Natural killer cell (primary cell): ENCODE data around the gene TMF1. TPM values are rescaled to one million over a fixed set of nuclear protein-coding genes. Genes with fewer than 3 reads are reported as not detected.

ENCODE experiments used
- ATAC-seq, 3 donors: fragments of 150-1000 bp in 2 of 3; fragments of 200-7000 bp in 1 of 3; cut with Tn5 transposase; 1 replicate in 1 of 3; 2 replicates in 2 of 3; pipeline ENCODE4 v1.10.0; 2021; ENCODE audit warnings: mild to moderate bottlenecking in 2 of 3, moderate library complexity in 2 of 3
- DNase-seq, 2 donors: peaks; one replicate each; pipeline versions ENCODE4 v3.0.0 to v3.0.0-alpha.2; 2013 to 2021; ENCODE audit warnings: mixed read lengths in 1 of 2
- H3K27ac ChIP-seq: one replicate; pipeline ENCODE4 v1.5.1; 2013; ENCODE audit warnings: mild to moderate bottlenecking, low read length
- H3K27me3 ChIP-seq: one replicate; pipeline ENCODE4 v1.6.1; 2013; ENCODE audit warnings: low read length; ENCODE audit not compliant: control insufficient read depth, insufficient read depth
- H3K36me3 ChIP-seq: one replicate; pipeline ENCODE4 v1.6.1; 2013; ENCODE audit warnings: low read length; ENCODE audit not compliant: control insufficient read depth, insufficient read depth
- H3K4me1 ChIP-seq: one replicate; pipeline ENCODE4 v1.6.1; 2013; ENCODE audit warnings: low read length; ENCODE audit not compliant: control insufficient read depth, insufficient read depth
- H3K4me3 ChIP-seq: one replicate; pipeline ENCODE4 v1.5.1; 2013; ENCODE audit warnings: low read length
- H3K9me3 ChIP-seq: one replicate; pipeline ENCODE4 v1.6.1; 2013; ENCODE audit warnings: low read length; ENCODE audit not compliant: control insufficient read depth, insufficient read depth
- H3K27ac Mint-ChIP-seq, 2 donors: one replicate each; pipeline ENCODE4 v1.8.0; 2022; ENCODE audit warnings: mild to moderate bottlenecking in 2 of 2, mixed read lengths in 2 of 2, moderate library complexity in 1 of 2
- H3K27me3 Mint-ChIP-seq, 2 donors: one replicate each; pipeline ENCODE4 v1.8.0; 2022; ENCODE audit warnings: low read depth in 2 of 2, mixed read lengths in 2 of 2
- H3K36me3 Mint-ChIP-seq: one replicate; pipeline ENCODE4 v1.8.0; 2022; ENCODE audit warnings: mixed read lengths
- H3K4me1 Mint-ChIP-seq, 2 donors: one replicate each; pipeline ENCODE4 v1.8.0; 2022; ENCODE audit warnings: mixed read lengths in 2 of 2
- H3K4me3 Mint-ChIP-seq: one replicate; pipeline ENCODE4 v1.8.0; 2022; ENCODE audit warnings: mild to moderate bottlenecking, moderate library complexity, mixed read lengths
- H3K9me3 Mint-ChIP-seq, 2 donors: one replicate each; pipeline ENCODE4 v1.8.0; 2022; ENCODE audit warnings: mixed read lengths in 2 of 2
- WGBS: methylation state at CpG from one replicate; pipeline ENCODE4 v1.1.7; 2013; ENCODE audit warnings: missing lambda C conversion rate; ENCODE audit not compliant: insufficient coverage; 5-methylcytosine and 5-hydroxymethylcytosine counted together
- intact Hi-C: fragments of 100-400 bp; cut with micrococcal nuclease; formaldehyde crosslinking; loops from one replicate; pipeline ENCODE4 v1.14.2; 2022
- total RNA-seq, 4 donors: library from RNA; stranded (reverse); fragments of 120-200 nt in 1 of 4; gene quantifications; one replicate each; pipeline versions ENCODE4 v1.2.3 to v1.2.4, GENCODE V29; 2013 to 2022
- TF ChIP-seq, protein P1 (sequence below): fragments of 200-600 bp; IDR thresholded peaks from one replicate; pipeline ENCODE4 v1.8.0; 2022; ENCODE audit warnings: antibody characterized with exemption

The TMF1 gene
- total RNA-seq, 3 donors from 2014 or later (not counting 1 experiment from before 2014, with no cell fraction given), result 76.9 to 110 (median 85.5) TPM

DNA sequence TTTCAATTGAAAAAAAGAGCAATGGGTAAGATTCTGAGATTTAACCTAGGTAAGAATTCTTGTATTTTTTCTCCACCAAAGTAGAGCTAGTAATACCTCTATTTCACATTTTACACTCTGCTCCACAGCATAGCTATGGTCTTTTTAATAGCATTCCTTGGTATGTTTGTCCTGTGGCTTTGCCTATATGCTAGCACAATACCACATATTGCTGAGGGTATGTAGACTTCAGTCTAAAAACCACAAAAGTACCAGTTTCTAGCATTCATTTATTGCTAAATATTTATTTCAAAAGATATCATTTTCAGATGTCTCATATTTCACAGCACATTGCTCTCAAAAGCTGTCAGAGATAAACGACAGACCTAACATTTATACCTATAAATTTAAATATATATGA lies 20.5 kb downstream of the TMF1 start:
- Histone ChIP-seq H3K27me3 (no peaks in the 10 kb centered on the region), H3K27ac (no peak overlapping the region), H3K36me3 (peaks cover 86% of the 10 kb centered on the region), H3K9me3 (no peaks in the 10 kb centered on the region), H3K4me3 (no peak overlapping the region), H3K4me1 (no peaks in the 10 kb centered on the region)
- Mint-ChIP-seq H3K9me3 (no peaks in the 10 kb centered on the region), H3K4me3 (no peak overlapping the region), H3K27me3 (no peaks in the 10 kb centered on the region), H3K36me3 (peaks cover 21% of the 10 kb centered on the region), H3K4me1 (peaks cover 0 to 4% of the 10 kb centered on the region in 2 donors), H3K27ac (no peak overlapping the region)
- WGBS, result no CpG with 5 or more reads among the region's 1 CpG
- ATAC-seq (no peak), DNase-seq (no peak)
- TF ChIP-seq, protein P1, sequence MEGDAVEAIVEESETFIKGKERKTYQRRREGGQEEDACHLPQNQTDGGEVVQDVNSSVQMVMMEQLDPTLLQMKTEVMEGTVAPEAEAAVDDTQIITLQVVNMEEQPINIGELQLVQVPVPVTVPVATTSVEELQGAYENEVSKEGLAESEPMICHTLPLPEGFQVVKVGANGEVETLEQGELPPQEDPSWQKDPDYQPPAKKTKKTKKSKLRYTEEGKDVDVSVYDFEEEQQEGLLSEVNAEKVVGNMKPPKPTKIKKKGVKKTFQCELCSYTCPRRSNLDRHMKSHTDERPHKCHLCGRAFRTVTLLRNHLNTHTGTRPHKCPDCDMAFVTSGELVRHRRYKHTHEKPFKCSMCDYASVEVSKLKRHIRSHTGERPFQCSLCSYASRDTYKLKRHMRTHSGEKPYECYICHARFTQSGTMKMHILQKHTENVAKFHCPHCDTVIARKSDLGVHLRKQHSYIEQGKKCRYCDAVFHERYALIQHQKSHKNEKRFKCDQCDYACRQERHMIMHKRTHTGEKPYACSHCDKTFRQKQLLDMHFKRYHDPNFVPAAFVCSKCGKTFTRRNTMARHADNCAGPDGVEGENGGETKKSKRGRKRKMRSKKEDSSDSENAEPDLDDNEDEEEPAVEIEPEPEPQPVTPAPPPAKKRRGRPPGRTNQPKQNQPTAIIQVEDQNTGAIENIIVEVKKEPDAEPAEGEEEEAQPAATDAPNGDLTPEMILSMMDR, result no peak
- intact Hi-C loops, result no loop called here

DNA sequence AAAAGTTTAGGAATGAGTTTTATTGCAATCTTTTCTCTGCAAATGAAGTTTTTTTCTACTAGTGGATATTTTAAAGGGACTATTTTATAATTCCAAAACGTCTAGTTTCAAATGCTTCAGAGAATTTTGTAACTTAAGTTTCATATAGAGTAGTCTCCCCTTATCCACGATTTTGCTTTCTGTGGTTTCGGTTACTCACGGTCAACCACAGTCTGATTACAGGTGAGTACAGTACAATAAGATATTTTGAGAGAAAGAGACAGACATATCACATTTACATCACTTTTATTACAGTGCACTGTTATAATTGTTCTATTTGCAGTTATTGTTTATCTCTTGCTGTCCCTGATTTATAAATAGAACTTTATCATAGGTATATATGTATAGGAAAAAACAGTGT lies 31.3 kb downstream of the TMF1 start:
- WGBS, result no CpG with 5 or more reads among the region's 4 CpGs
- DNase-seq (no peak), ATAC-seq (no peak)
- Mint-ChIP-seq H3K27me3 (no peaks in the 10 kb centered on the region), H3K9me3 (no peaks in the 10 kb centered on the region), H3K36me3 (peaks cover 18% of the 10 kb centered on the region), H3K4me1 (no peaks in the 10 kb centered on the region), H3K27ac (no peak overlapping the region), H3K4me3 (no peak overlapping the region)
- intact Hi-C loops, result no loop called here
- TF ChIP-seq, protein P1, result no peak
- H3K27me3 ChIP-seq, result no peaks in the 10 kb centered on the region
- H3K9me3 ChIP-seq, result no peaks in the 10 kb centered on the region
- no peak overlapping the region for H3K4me3 ChIP-seq
- peaks cover 35% of the 10 kb centered on the region for H3K36me3 ChIP-seq
- no peak overlapping the region for H3K27ac ChIP-seq
- no peaks in the 10 kb centered on the region for H3K4me1 ChIP-seq

DNA sequence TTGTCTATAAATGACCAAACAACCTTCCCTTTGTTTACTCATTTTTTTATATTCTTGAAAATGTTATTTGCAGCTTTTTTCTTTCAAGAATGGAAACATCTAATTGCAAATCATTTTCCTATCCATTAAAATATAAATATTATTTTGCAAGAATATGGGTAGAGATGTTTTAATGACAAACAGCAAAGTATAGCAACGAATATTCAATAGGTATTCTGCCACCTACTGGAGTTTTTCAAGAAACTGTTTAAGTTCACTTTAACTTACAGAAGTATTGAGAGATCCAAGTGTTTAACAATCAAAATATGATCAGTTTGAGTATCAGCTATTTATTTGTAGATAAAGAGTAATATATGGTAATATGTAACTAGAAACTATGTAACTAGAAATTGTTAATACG lies 31.7 kb downstream of the TMF1 start:
- no CpG with 5 or more reads among the region's 2 CpGs for WGBS
- Histone ChIP-seq H3K27me3 (no peaks in the 10 kb centered on the region), H3K4me1 (no peaks in the 10 kb centered on the region), H3K9me3 (no peaks in the 10 kb centered on the region), H3K36me3 (peaks cover 31% of the 10 kb centered on the region), H3K4me3 (no peak overlapping the region), H3K27ac (no peak overlapping the region)
- no peak for ATAC-seq
- Mint-ChIP-seq H3K9me3 (no peaks in the 10 kb centered on the region), H3K4me3 (no peak overlapping the region), H3K27ac (no peak overlapping the region), H3K27me3 (no peaks in the 10 kb centered on the region), H3K4me1 (no peaks in the 10 kb centered on the region), H3K36me3 (peaks cover 14% of the 10 kb centered on the region)
- DNase-seq, result no peak
- TF ChIP-seq, protein P1, result no peak
- intact Hi-C loops, result no loop called here

DNA sequence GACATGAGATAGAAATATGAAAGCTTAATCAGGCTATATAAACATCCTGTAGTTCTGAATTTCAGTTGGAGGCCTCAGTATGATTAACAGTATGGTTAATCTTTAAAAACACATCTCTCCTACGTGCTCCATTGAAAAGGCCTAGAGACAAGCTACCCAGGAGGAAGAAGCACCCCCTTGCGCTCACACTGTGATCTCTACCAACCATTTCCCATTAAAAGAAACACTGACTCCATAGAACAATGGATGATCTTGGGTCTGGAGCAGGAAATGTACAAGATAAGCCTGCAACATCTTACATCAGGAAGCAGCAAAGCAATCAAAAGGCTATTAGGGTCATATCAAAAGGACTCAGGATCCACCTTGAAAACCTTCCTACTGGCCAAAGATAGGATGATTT lies 35.2 kb downstream of the TMF1 start:
- Mint-ChIP-seq H3K4me3 (no peak overlapping the region), H3K27me3 (no peaks in the 10 kb centered on the region), H3K9me3 (no peaks in the 10 kb centered on the region), H3K4me1 (peaks cover 6 to 13% of the 10 kb centered on the region in 2 donors), H3K27ac (no peak overlapping the region), H3K36me3 (peaks cover 6% of the 10 kb centered on the region)
- TF ChIP-seq, protein P1, result no peak
- Histone ChIP-seq H3K9me3 (no peaks in the 10 kb centered on the region), H3K36me3 (peaks cover 11% of the 10 kb centered on the region), H3K4me3 (no peak overlapping the region), H3K4me1 (peaks cover 7% of the 10 kb centered on the region), H3K27me3 (no peaks in the 10 kb centered on the region), H3K27ac (no peak overlapping the region)
- no peak for DNase-seq
- intact Hi-C loops, result no loop called here
- WGBS, result 100% methylated on average over 2 of the region's 2 CpGs
- no peak for ATAC-seq
